PC-9 (cell line): ENCODE measurements around the gene CNFN. TPM values are rescaled to one million over a fixed set of nuclear protein-coding genes. Genes with fewer than 3 reads are reported as not detected.

Experiments
- BruUV-seq: library from RNA; stranded (reverse); fragments of 400-500 nt; replicated peaks from 2 replicates; lab custom pipeline; 2021; lab: Mats Ljungman, UMichigan
- CTCF ChIA-PET: fragments of 300-600 bp; sonication (Branson Sonifier 250); formaldehyde crosslinking; loops from one replicate; lab custom pipeline; 2022; ENCODE audit warnings: antibody characterized with exemption; lab: Charles Lee
- POLR2A ChIA-PET: fragments of 300-600 bp; sonication (Branson Sonifier 250); formaldehyde crosslinking; loops from one replicate; lab custom pipeline; 2022; ENCODE audit warnings: antibody characterized with exemption; ENCODE audit not compliant: unreplicated experiment; lab: Charles Lee
- DNase-seq, 2 experiments: peaks; one replicate each; pipeline versions ENCODE4 v3.0.0 to v3.0.0-alpha.2; 2015 to 2022; ENCODE audit warnings: mixed read lengths in 1 of 2
- H2AFZ ChIP-seq: fragments of 200-600 bp; sonication (generic); 2 replicates; pipeline ENCODE4 v1.8.1; 2017; ENCODE audit warnings: antibody characterized with exemption
- H3F3A ChIP-seq: fragments of 200-600 bp; sonication (generic); 2 replicates; pipeline ENCODE4 v1.8.1; 2017; ENCODE audit warnings: antibody characterized with exemption, mild to moderate bottlenecking, low read depth; ENCODE audit not compliant: insufficient read depth
- H3K27ac ChIP-seq: fragments of 200-600 bp; sonication (generic); 2 replicates; pipeline ENCODE4 v1.6.1; 2016; ENCODE audit warnings: mixed run types
- H3K27me3 ChIP-seq: fragments of 200-600 bp; sonication (generic); 2 replicates; pipeline ENCODE4 v1.6.1; 2016; ENCODE audit warnings: low read depth, mixed run types; ENCODE audit not compliant: insufficient read depth
- H3K36me3 ChIP-seq: fragments of 200-600 bp; sonication (generic); 2 replicates; pipeline ENCODE4 v1.6.1; 2016; ENCODE audit warnings: low read depth, mixed run types
- H3K4me1 ChIP-seq: fragments of 200-600 bp; sonication (generic); replicated peaks from 2 replicates; pipeline ENCODE4 v1.6.1; 2016; ENCODE audit warnings: mixed run types; ENCODE audit not compliant: insufficient read depth
- H3K4me2 ChIP-seq: fragments of 200-600 bp; sonication (generic); 2 replicates; pipeline ENCODE4 v1.6.1; 2017; ENCODE audit warnings: mixed run types
- H3K4me3 ChIP-seq: fragments of 200-600 bp; sonication (generic); 2 replicates; pipeline ENCODE4 v1.6.1; 2016; ENCODE audit warnings: mixed run types
- H3K79me2 ChIP-seq: fragments of 200-600 bp; sonication (generic); 2 replicates; pipeline ENCODE4 v1.6.1; 2017; ENCODE audit warnings: low read depth, mixed run types
- H3K9me2 ChIP-seq: fragments of 200-600 bp; sonication (generic); 2 replicates; pipeline ENCODE4 v1.8.1; 2017; ENCODE audit warnings: mild to moderate bottlenecking; ENCODE audit not compliant: insufficient read depth
- H3K9me3 ChIP-seq: fragments of 200-600 bp; sonication (generic); 2 replicates; pipeline ENCODE4 v1.8.1; 2016; ENCODE audit warnings: low read depth; ENCODE audit not compliant: insufficient read depth
- H4K20me1 ChIP-seq: fragments of 200-600 bp; sonication (generic); 2 replicates; pipeline ENCODE4 v1.8.1; 2017; ENCODE audit not compliant: insufficient read depth
- CTCF ChIP-seq: fragments of 200-600 bp; sonication (generic); conservative IDR thresholded peaks from 2 replicates; pipeline ENCODE4 v1.6.1; 2017; ENCODE audit warnings: mixed run types, antibody characterized with exemption, mild to moderate bottlenecking, moderate library complexity
- EZH2 ChIP-seq: fragments of 200-600 bp; sonication (generic); IDR thresholded peaks from 2 replicates; pipeline ENCODE4 v1.8.0; 2017; ENCODE audit warnings: antibody characterized with exemption, low read depth
- intact Hi-C: fragments of 100-400 bp; cut with micrococcal nuclease; formaldehyde crosslinking; loops from one replicate; pipeline ENCODE4 v1.10.0; 2022; ENCODE audit not compliant: unreplicated experiment
- total RNA-seq: library from RNA; stranded (reverse); gene quantifications from 2 replicates; pipeline ENCODE4 v1.2.3, GENCODE V29; 2021

Gene CNFN
- total RNA-seq, 1 experiment from 2014 or later: 4.9 TPM

- no peak for TF ChIP-seq EZH2
- no peak for TF ChIP-seq CTCF
- no peaks in the 10 kb centered on the region for H3K9me3 ChIP-seq
- peak overlapping the region; percentile 87 for H3K4me2 ChIP-seq
- peak overlapping the region; percentile 76 for H2AFZ ChIP-seq
- no TSS peak for BruUV-seq
- POLR2A ChIA-PET: interaction anchor here (0.6 to 1.1 kb wide), 3 partner anchors 42 to 113 kb away, joined by 3 to 5 read pairs (median 4); no protein-coding TSS in a partner anchor
- intact Hi-C loops: no loop called here
- H3K27me3 ChIP-seq: no peaks in the 10 kb centered on the region
- CTCF ChIA-PET: interaction anchor here (0.7 to 1.0 kb wide), 4 partner anchors 17 to 173 kb away, joined by 3 to 6 read pairs (median 4); no protein-coding TSS in a partner anchor
- H3K79me2 ChIP-seq: no peaks in the 10 kb centered on the region
- H3K4me3 ChIP-seq: peak overlapping the region; percentile 91
- peak in 1 of 2 experiments; percentile 58 for DNase-seq
- no peaks in the 10 kb centered on the region for H3K36me3 ChIP-seq
- H3K27ac ChIP-seq: peak overlapping the region; percentile 10; the same call in 1 of the 2 replicates
- H4K20me1 ChIP-seq: no peaks in the 10 kb centered on the region
- peaks cover 30% of the 10 kb centered on the region for H3F3A ChIP-seq
- H3K4me1 ChIP-seq: peaks cover 28% of the 10 kb centered on the region
- no peaks in the 10 kb centered on the region for H3K9me2 ChIP-seq
These were observed 32.9 kb upstream of the CNFN start for GRCh38 chr19:42422901-42423461.

GRCh38 chr19:42422092-42422900 is 32.2 kb upstream of the CNFN start:
- no peaks in the 10 kb centered on the region for H4K20me1 ChIP-seq
- H3K27me3 ChIP-seq: no peaks in the 10 kb centered on the region
- ChIA-PET CTCF (no interaction called here), POLR2A (no interaction called here)
- TF ChIP-seq EZH2 (no peak), CTCF (no peak)
- H3K4me2 ChIP-seq: peak overlapping the region; percentile 87
- H3K9me2 ChIP-seq: no peaks in the 10 kb centered on the region
- H3K9me3 ChIP-seq: no peaks in the 10 kb centered on the region
- DNase-seq: no peak
- H3K79me2 ChIP-seq: no peaks in the 10 kb centered on the region
- BruUV-seq: TSS peak; percentile 26
- H3K27ac ChIP-seq: peak overlapping the region; percentile 62
- H2AFZ ChIP-seq: no peak overlapping the region
- peaks cover 28% of the 10 kb centered on the region for H3K4me1 ChIP-seq
- peaks cover 30% of the 10 kb centered on the region for H3F3A ChIP-seq
- peak overlapping the region; percentile 91 for H3K4me3 ChIP-seq
- intact Hi-C loops: no loop called here
- no peaks in the 10 kb centered on the region for H3K36me3 ChIP-seq

GRCh38 chr19:42421591-42422031 is 31.5 kb upstream of the CNFN start:
- intact Hi-C loops: no loop called here
- Histone ChIP-seq H3K4me1 (peaks cover 28% of the 10 kb centered on the region), H3K27ac (peak overlapping the region; percentile 73), H3K4me2 (peak overlapping the region; percentile 87), H3K9me3 (no peaks in the 10 kb centered on the region), H4K20me1 (no peaks in the 10 kb centered on the region), H2AFZ (no peak overlapping the region), H3K9me2 (no peaks in the 10 kb centered on the region), H3K4me3 (no peak overlapping the region), H3K79me2 (no peaks in the 10 kb centered on the region), H3F3A (peaks cover 30% of the 10 kb centered on the region), H3K27me3 (no peaks in the 10 kb centered on the region), H3K36me3 (no peaks in the 10 kb centered on the region)
- TF ChIP-seq EZH2 (no peak), CTCF (no peak)
- BruUV-seq: no TSS peak
- POLR2A ChIA-PET: no interaction called here
- CTCF ChIA-PET: no interaction called here
- DNase-seq: peak; percentile 43 to 88
